ENCODE measurements around the gene ZFAND3.

The ZFAND3 gene

DNA sequence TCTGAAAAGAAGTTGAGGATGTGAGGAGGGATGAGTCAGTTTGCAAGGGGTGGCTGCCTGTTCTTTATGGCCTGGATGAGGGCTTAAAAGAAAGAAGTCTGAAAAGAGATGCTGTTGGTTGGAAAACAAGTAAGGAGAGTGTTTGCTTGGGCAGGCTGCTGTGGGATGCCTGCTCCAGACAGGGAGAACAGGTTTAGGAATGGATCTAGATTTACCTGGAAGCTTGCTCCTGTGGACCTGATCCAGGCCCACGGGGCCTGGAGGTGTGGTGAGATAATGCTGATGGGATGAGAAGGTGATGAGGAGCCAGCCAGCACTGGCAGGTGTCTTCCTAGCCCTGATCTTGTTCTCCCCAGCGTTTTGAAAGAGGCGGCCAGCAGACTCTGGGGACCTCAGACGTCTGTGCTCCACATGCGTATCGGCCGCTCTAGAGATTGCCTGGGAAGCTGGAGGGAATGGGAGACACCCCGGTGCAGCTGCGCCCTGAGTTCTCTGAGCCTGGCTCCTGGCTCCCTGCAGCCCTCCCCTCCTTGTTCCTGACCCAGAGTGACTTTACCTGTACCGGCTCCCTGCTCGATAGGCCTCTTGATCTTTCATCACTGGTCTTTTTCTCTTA, 331.3 kb downstream of the ZFAND3 start:
- DNase-seq: no peak
- Histone ChIP-seq H3K4me3 (ENCODE audit: insufficient read depth, low read depth, low read length, poor library complexity, severe bottlenecking) (no peak overlapping the region), H3K27ac (ENCODE audit: insufficient read depth, low read length, poor library complexity, severe bottlenecking) (no peak overlapping the region), H3K27me3 (replicated peaks; ENCODE audit: control insufficient read depth, insufficient read depth, low read length, poor library complexity, severe bottlenecking) (no peaks in the 10 kb centered on the region), H3K36me3 (ENCODE audit: control insufficient read depth, insufficient read depth, low read length) (no peaks in the 10 kb centered on the region), H3K9me3 (ENCODE audit: control insufficient read depth, low read length) (no peaks in the 10 kb centered on the region), H3K4me1 (ENCODE audit: control insufficient read depth, insufficient read depth, low read length, poor library complexity, severe bottlenecking) (no peaks in the 10 kb centered on the region)

DNA sequence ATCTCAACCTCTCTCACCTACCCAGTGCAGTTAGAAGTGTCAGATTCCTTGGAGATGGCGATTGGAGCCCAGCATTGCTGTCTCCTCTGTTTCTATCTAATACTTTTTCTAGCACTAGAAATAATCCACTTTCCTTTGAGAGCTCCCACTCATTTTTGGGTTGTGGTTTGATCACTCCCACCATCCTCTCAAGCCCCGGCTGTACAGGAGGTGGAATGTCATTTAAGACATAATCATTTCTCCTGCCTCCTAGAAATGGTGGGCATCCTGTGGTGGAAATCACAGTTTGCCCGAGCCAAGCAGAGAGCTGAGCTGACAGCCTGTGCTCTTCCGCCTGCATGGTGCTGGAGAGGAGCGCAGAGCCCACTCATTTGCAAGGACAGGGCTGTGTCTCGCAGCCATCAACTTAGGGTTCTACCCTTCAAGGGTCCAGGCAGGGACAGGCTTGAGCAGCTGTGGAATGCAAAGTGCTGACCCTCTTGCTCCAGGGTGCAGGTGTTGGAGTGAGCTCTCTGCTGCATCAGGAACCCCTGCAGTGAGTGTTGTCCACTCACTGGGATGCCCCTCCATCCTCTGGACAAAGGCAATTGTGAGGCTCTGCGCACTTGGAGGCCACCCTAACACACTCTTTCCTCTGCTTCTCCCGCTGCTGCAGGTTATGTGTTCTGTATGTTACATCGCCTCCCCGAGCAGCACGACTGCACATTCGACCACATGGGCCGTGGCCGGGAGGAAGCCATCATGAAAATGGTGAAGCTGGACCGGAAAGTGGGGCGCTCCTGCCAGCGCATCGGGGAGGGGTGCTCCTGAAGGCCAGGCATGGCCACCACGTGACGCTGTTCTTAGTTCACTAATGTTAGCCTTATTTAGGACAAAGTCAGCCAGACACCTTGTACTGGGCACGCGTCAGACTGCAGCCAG, 332.3 kb downstream of the ZFAND3 start:
- Histone ChIP-seq H3K4me3 (ENCODE audit: insufficient read depth, low read depth, low read length, poor library complexity, severe bottlenecking) (no peak overlapping the region), H3K36me3 (ENCODE audit: control insufficient read depth, insufficient read depth, low read length) (no peaks in the 10 kb centered on the region), H3K27me3 (replicated peaks; ENCODE audit: control insufficient read depth, insufficient read depth, low read length, poor library complexity, severe bottlenecking) (no peaks in the 10 kb centered on the region), H3K9me3 (ENCODE audit: control insufficient read depth, low read length) (no peaks in the 10 kb centered on the region), H3K27ac (ENCODE audit: insufficient read depth, low read length, poor library complexity, severe bottlenecking) (no peak overlapping the region), H3K4me1 (ENCODE audit: control insufficient read depth, insufficient read depth, low read length, poor library complexity, severe bottlenecking) (no peaks in the 10 kb centered on the region)
- DNase-seq: no peak

DNA sequence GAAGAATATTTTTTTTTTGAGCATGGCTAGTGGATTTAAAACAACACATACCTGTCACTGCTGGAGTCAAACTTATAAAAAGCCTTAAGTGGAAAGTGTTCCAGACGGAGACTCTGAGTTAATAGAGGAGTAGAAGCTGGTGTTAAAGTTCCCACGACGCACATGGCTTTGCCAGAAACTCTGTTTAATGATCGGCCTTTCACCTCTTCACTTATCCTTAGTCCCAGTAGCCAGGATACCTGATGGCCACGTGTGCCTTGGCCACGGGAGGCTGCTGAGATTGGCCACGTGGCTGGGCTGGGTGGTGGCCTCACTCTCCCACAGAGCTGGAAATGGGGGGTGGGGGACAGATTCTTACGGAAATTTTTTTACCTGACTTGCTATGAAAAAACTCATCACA, 333.1 kb downstream of the ZFAND3 start:
- Histone ChIP-seq H3K4me1 (ENCODE audit: control insufficient read depth, insufficient read depth, low read length, poor library complexity, severe bottlenecking) (no peaks in the 10 kb centered on the region), H3K9me3 (ENCODE audit: control insufficient read depth, low read length) (no peaks in the 10 kb centered on the region), H3K27me3 (replicated peaks; ENCODE audit: control insufficient read depth, insufficient read depth, low read length, poor library complexity, severe bottlenecking) (no peaks in the 10 kb centered on the region), H3K36me3 (ENCODE audit: control insufficient read depth, insufficient read depth, low read length) (no peaks in the 10 kb centered on the region), H3K27ac (ENCODE audit: insufficient read depth, low read length, poor library complexity, severe bottlenecking) (no peak overlapping the region), H3K4me3 (ENCODE audit: insufficient read depth, low read depth, low read length, poor library complexity, severe bottlenecking) (no peak overlapping the region)
- DNase-seq: no peak

DNA sequence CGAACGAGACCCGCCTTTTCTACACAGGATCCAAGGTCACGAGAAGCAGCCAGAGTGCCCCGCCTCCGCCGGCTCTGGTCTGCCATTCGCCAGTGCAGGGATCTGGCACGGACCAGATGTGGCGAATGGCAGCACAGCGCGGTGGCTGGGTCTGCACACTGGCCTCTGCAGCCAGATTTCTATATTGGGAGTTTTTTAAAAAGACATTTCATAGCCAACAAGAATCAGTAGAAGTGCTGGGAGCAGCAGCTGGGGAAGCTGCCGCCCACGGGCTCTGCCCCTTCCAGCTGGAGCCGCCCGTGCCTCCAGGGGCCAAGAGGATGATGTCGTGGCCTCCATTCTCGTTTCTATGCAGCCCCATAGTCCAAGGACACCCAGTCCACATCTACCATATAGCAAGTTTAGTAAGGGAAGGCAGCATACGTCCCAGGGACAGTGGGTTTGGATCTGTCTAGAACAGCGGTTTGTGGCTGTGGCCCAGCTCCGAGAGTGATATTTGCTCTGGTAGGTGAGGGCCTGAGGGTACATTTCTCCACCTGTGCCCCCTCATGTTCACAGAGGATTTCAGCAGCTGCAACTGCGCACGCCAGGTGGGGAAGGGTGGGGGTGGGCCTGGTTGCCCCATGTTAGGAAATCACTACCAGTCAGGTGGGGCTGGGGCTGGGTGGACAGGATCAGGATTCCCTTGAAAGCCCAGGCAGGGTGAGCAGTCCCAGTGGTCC, 333.7 kb downstream of the ZFAND3 start:
- no peak for DNase-seq
- no peak overlapping the region for H3K4me3 ChIP-seq (ENCODE audit: insufficient read depth, low read depth, low read length, poor library complexity, severe bottlenecking)
- H3K36me3 ChIP-seq (ENCODE audit: control insufficient read depth, insufficient read depth, low read length): no peaks in the 10 kb centered on the region
- no peaks in the 10 kb centered on the region for H3K9me3 ChIP-seq (ENCODE audit: control insufficient read depth, low read length)
- no peaks in the 10 kb centered on the region for H3K4me1 ChIP-seq (ENCODE audit: control insufficient read depth, insufficient read depth, low read length, poor library complexity, severe bottlenecking)
- no peaks in the 10 kb centered on the region for H3K27me3 ChIP-seq (replicated peaks; ENCODE audit: control insufficient read depth, insufficient read depth, low read length, poor library complexity, severe bottlenecking)
- H3K27ac ChIP-seq (ENCODE audit: insufficient read depth, low read length, poor library complexity, severe bottlenecking): no peak overlapping the region

DNA sequence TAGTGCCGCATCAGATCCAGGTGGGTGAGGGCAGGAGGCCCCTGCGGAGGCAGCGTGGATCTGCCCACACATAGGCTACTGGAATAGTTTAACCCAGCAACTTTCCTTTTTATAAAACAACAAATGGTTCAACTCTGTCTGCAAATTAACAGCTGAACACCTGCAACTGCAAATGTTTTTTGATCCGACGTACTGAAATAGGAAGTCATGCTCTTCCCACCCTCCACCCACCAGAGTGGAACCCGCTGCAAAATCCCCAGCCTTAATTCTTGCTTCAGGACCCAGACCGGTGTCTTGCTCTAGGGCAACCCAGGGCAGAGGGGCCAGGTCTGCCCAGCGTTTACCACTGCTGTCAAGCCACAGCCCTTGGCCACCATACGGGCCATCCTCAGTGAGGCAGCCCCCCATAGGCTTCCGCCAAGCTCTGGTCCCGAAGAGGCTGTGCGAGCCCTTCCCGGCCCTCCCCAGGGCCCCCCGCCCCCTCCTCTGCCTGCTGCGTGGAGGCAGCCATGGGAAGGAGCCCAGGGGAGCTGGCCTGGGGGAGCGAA, 334.3 kb downstream of the ZFAND3 start:
- no peaks in the 10 kb centered on the region for H3K4me1 ChIP-seq (ENCODE audit: control insufficient read depth, insufficient read depth, low read length, poor library complexity, severe bottlenecking)
- H3K9me3 ChIP-seq (ENCODE audit: control insufficient read depth, low read length): no peaks in the 10 kb centered on the region
- H3K4me3 ChIP-seq (ENCODE audit: insufficient read depth, low read depth, low read length, poor library complexity, severe bottlenecking): no peak overlapping the region
- DNase-seq: no peak
- no peaks in the 10 kb centered on the region for H3K36me3 ChIP-seq (ENCODE audit: control insufficient read depth, insufficient read depth, low read length)
- H3K27ac ChIP-seq (ENCODE audit: insufficient read depth, low read length, poor library complexity, severe bottlenecking): no peak overlapping the region
- no peaks in the 10 kb centered on the region for H3K27me3 ChIP-seq (replicated peaks; ENCODE audit: control insufficient read depth, insufficient read depth, low read length, poor library complexity, severe bottlenecking)

DNA sequence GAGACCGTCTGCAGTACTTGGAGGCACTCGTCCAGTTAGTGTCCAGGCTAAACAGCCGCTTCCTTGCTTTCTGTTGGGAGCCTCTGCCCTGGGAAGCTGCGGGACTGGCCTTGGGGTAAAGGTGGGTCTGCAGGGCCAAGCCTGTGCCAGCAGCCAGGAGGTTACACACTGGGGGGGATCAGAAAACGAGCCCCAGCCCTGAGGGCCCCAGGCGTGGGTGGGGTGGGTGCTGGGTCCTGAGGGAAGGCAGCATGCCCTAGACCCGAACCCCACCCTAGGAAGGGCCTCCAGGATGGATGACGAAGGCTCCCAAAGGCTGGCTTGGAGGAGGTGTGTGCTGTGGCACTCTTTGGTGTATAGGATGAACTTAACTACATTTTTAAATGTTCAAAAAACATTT, 335.2 kb downstream of the ZFAND3 start:
- DNase-seq: no peak
- H3K36me3 ChIP-seq (ENCODE audit: control insufficient read depth, insufficient read depth, low read length): no peaks in the 10 kb centered on the region
- H3K4me3 ChIP-seq (ENCODE audit: insufficient read depth, low read depth, low read length, poor library complexity, severe bottlenecking): no peak overlapping the region
- no peaks in the 10 kb centered on the region for H3K4me1 ChIP-seq (ENCODE audit: control insufficient read depth, insufficient read depth, low read length, poor library complexity, severe bottlenecking)
- H3K27me3 ChIP-seq (replicated peaks; ENCODE audit: control insufficient read depth, insufficient read depth, low read length, poor library complexity, severe bottlenecking): no peaks in the 10 kb centered on the region
- no peak overlapping the region for H3K27ac ChIP-seq (ENCODE audit: insufficient read depth, low read length, poor library complexity, severe bottlenecking)
- no peaks in the 10 kb centered on the region for H3K9me3 ChIP-seq (ENCODE audit: control insufficient read depth, low read length)

DNA sequence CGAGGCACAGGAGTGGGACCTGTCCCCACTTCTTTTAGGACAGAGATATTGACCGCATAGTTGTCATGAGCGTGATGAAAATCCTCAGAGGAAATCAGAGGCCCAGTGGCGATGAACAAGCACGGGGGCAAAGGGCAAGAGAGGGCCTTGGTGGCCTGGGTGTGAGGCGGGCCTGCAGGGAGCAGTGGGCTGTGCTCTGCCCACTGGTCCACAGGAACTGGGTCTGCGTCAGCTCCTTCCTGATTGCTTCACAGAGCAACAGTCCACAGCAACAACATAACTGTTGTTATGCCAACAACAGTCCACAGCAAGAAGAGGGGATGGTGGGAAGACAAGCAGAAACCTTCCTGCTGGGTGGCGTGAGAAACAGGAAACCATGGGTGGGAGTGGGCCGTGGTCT, 335.6 kb downstream of the ZFAND3 start:
- no peaks in the 10 kb centered on the region for H3K36me3 ChIP-seq (ENCODE audit: control insufficient read depth, insufficient read depth, low read length)
- H3K27ac ChIP-seq (ENCODE audit: insufficient read depth, low read length, poor library complexity, severe bottlenecking): no peak overlapping the region
- no peak for DNase-seq
- H3K27me3 ChIP-seq (replicated peaks; ENCODE audit: control insufficient read depth, insufficient read depth, low read length, poor library complexity, severe bottlenecking): no peaks in the 10 kb centered on the region
- no peaks in the 10 kb centered on the region for H3K4me1 ChIP-seq (ENCODE audit: control insufficient read depth, insufficient read depth, low read length, poor library complexity, severe bottlenecking)
- H3K4me3 ChIP-seq (ENCODE audit: insufficient read depth, low read depth, low read length, poor library complexity, severe bottlenecking): no peak overlapping the region
- H3K9me3 ChIP-seq (ENCODE audit: control insufficient read depth, low read length): no peaks in the 10 kb centered on the region

DNA sequence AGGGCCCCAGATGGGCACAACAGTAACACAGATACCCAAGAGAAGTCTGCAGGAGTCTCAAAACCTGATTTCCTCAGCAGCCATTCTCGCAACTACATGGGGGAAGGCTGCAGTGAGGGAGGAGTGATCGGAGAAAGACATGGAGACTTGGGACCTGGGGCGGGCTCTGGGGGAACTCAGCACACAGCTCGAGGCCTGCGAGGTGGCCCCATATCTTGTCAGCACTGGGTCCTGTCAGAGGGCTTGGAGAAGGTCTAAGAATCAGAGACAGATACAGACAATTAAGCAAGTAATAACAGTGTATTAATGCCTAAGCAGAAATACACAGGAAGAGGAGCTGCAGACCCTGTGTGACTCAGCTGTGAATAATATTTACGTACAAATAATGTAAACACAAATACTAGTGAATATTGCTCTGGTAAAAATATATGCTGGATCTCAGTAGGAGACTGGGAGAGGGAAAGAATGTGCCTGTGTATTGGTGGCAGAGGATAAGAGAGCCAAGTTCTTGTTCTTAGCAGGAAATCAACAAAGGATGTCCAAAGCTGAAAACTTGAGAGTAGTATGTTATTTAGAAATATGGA, 336.2 kb downstream of the ZFAND3 start:
- Histone ChIP-seq H3K36me3 (ENCODE audit: control insufficient read depth, insufficient read depth, low read length) (no peaks in the 10 kb centered on the region), H3K27me3 (replicated peaks; ENCODE audit: control insufficient read depth, insufficient read depth, low read length, poor library complexity, severe bottlenecking) (no peaks in the 10 kb centered on the region), H3K9me3 (ENCODE audit: control insufficient read depth, low read length) (no peaks in the 10 kb centered on the region), H3K4me1 (ENCODE audit: control insufficient read depth, insufficient read depth, low read length, poor library complexity, severe bottlenecking) (no peaks in the 10 kb centered on the region), H3K27ac (ENCODE audit: insufficient read depth, low read length, poor library complexity, severe bottlenecking) (no peak overlapping the region), H3K4me3 (ENCODE audit: insufficient read depth, low read depth, low read length, poor library complexity, severe bottlenecking) (no peak overlapping the region)
- no peak for DNase-seq

DNA sequence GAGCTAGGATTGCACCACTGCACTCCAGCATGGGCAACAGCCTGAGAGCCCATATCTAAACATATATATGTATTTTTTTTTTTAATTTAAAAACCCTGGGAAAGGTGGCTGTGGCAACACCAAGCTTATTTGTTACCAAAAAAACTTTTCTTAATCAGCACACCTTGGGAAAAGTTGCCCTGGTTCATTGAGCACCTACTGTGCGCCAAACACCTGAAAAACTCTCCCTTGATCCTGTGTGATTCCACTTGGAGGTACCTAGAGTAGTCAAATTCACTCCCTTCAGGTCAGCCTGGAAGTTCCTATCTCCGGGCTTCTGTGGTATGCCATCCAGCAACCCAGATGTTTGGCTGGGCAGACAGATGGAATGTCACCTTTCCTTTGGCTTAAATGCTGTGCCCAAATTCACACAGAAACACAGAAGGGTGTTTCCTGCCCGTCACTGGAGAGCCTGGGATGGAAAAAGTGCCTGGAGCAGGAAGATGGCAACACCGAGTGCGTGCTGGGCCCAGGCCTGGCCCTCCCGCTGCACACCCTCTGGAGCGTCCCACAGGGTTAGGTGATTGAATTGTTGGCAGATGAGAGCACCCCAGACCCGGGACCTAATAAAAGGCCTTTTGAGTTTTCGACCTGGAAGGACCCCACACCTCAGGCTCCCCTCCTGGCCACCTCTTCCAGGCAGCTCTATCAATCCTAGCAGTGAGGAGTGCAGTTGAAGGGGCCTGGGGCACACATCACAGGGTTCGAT, 337.5 kb downstream of the ZFAND3 start:
- Histone ChIP-seq H3K4me1 (ENCODE audit: control insufficient read depth, insufficient read depth, low read length, poor library complexity, severe bottlenecking) (no peaks in the 10 kb centered on the region), H3K36me3 (ENCODE audit: control insufficient read depth, insufficient read depth, low read length) (no peaks in the 10 kb centered on the region), H3K27me3 (replicated peaks; ENCODE audit: control insufficient read depth, insufficient read depth, low read length, poor library complexity, severe bottlenecking) (no peaks in the 10 kb centered on the region), H3K4me3 (ENCODE audit: insufficient read depth, low read depth, low read length, poor library complexity, severe bottlenecking) (no peak overlapping the region), H3K9me3 (ENCODE audit: control insufficient read depth, low read length) (no peaks in the 10 kb centered on the region), H3K27ac (ENCODE audit: insufficient read depth, low read length, poor library complexity, severe bottlenecking) (no peak overlapping the region)
- DNase-seq: no peak

Measured in effector memory CD4-positive, alpha-beta T cell (primary cell).